MCF 10A (cell line): ENCODE measurements around the gene MAPK13. TPM values are rescaled to one million over a fixed set of nuclear protein-coding genes. Genes with fewer than 3 reads are reported as not detected.

Experiments used
- BruUV-seq: library from RNA; stranded (reverse); fragments of 400-500 nt; replicated peaks from 2 replicates; lab custom pipeline; 2021; lab: Mats Ljungman, UMichigan
- CTCF ChIA-PET: fragments of 300-600 bp; sonication (Branson Sonifier 250); formaldehyde crosslinking; extraction: SDS; loops from one replicate; lab custom pipeline; 2021; ENCODE audit warnings: antibody characterized with exemption, inconsistent platforms; lab: Yijun Ruan, JAX
- POLR2A ChIA-PET: fragments of 300-600, 350-650 bp; sonication (Branson Sonifier 250); formaldehyde crosslinking; extraction: SDS; loops from one replicate; lab custom pipeline; 2020; ENCODE audit warnings: antibody characterized with exemption, inconsistent platforms; lab: Yijun Ruan, JAX
- DNase-seq: peaks from one replicate; pipeline ENCODE4 v3.0.0-alpha.2; 2018; ENCODE audit not compliant: unreplicated experiment
- H3K27ac Mint-ChIP-seq: one replicate; pipeline ENCODE4 v1.8.0; 2022; ENCODE audit warnings: mild to moderate bottlenecking, low read depth, mixed read lengths; ENCODE audit not compliant: unreplicated experiment
- H3K27me3 Mint-ChIP-seq: one replicate; pipeline ENCODE4 v1.8.0; 2022; ENCODE audit warnings: mixed read lengths; ENCODE audit not compliant: insufficient read depth, unreplicated experiment
- H3K36me3 Mint-ChIP-seq: one replicate; pipeline ENCODE4 v1.8.0; 2022; ENCODE audit warnings: mild to moderate bottlenecking, moderate library complexity, mixed read lengths; ENCODE audit not compliant: insufficient read depth, unreplicated experiment
- H3K4me1 Mint-ChIP-seq: one replicate; pipeline ENCODE4 v1.8.0; 2022; ENCODE audit warnings: mixed read lengths; ENCODE audit not compliant: insufficient read depth, unreplicated experiment
- H3K4me3 Mint-ChIP-seq: one replicate; pipeline ENCODE4 v1.8.0; 2022; ENCODE audit warnings: mild to moderate bottlenecking, moderate library complexity, mixed read lengths; ENCODE audit not compliant: unreplicated experiment
- H3K9me3 Mint-ChIP-seq: one replicate; pipeline ENCODE4 v1.8.0; 2022; ENCODE audit warnings: mixed read lengths; ENCODE audit not compliant: unreplicated experiment
- intact Hi-C: fragments of 100-400 bp; cut with micrococcal nuclease; formaldehyde crosslinking; loops from 2 replicates; pipeline ENCODE4 v1.14.1; 2022
- total RNA-seq: library from RNA; stranded (reverse); gene quantifications from 2 replicates; pipeline ENCODE4 v1.2.3, GENCODE V29; 2022
- TF ChIP-seq, protein P1 (sequence below): fragments of 200-600 bp; IDR thresholded peaks from one replicate; pipeline ENCODE4 v1.8.0; 2022; ENCODE audit warnings: antibody characterized with exemption, mild to moderate bottlenecking; ENCODE audit not compliant: unreplicated experiment

MAPK13 gene
- total RNA-seq, 1 experiment from 2014 or later: 5.5 TPM

DNA sequence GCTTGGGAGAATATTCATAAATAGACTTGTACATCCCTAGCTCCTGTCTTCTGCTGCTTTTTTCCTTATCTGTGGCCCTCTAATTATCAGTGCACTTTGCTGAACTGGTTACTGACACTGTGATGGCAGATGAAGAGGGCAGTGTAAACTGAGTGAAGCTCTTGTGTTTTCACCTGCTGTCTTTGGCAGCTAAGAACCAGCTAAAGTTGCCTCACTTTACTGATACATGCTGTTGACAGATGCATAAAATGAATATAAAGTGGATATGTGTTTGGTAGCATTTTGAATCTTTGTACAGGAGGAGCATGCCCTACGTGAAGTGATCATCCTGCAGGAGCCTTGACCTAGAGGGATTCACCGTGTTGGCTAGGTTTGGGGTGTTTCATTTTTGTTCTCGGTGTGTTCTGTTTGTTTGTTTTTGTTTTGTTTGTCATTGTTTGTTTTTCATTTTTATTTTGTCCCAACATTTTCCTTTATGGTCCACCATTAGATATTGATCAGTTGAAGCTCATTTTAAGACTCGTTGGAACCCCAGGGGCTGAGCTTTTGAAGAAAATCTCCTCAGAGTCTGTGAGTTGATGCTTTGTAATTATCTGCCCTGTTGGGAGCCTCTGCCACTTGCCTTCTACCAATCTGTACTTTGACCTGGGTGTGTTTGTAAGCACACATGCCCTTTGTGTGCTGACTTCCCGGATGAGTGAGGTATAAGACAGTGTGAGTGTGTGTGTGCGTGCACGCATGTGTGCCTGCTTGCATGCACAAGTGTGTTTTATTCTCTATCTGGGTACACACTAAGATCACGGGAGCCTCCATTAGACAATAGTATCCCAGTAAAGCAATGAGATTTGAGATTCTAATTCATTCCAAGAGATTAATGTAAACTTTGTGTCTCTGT lies 34.6 kb upstream of the MAPK13 start:
- Mint-ChIP-seq H3K27me3 (no peaks in the 10 kb centered on the region), H3K27ac (no peak overlapping the region), H3K4me1 (peaks cover 6% of the 10 kb centered on the region), H3K36me3 (peaks cover 28% of the 10 kb centered on the region), H3K9me3 (no peaks in the 10 kb centered on the region), H3K4me3 (no peak overlapping the region)
- CTCF ChIA-PET: interaction anchor here (0.6 to 6.1 kb wide), 55 partner anchors 8 to 658 kb away, joined by 3 to 134 read pairs (median 5); partner anchors contain the start of genes MAPK14 and SLC26A8
- TF ChIP-seq, protein P1, sequence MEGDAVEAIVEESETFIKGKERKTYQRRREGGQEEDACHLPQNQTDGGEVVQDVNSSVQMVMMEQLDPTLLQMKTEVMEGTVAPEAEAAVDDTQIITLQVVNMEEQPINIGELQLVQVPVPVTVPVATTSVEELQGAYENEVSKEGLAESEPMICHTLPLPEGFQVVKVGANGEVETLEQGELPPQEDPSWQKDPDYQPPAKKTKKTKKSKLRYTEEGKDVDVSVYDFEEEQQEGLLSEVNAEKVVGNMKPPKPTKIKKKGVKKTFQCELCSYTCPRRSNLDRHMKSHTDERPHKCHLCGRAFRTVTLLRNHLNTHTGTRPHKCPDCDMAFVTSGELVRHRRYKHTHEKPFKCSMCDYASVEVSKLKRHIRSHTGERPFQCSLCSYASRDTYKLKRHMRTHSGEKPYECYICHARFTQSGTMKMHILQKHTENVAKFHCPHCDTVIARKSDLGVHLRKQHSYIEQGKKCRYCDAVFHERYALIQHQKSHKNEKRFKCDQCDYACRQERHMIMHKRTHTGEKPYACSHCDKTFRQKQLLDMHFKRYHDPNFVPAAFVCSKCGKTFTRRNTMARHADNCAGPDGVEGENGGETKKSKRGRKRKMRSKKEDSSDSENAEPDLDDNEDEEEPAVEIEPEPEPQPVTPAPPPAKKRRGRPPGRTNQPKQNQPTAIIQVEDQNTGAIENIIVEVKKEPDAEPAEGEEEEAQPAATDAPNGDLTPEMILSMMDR: no peak
- intact Hi-C loops: loop anchor here (1.0 to 10.0 kb wide), 3 partner anchors 68 to 341 kb away; partner anchors contain the start of gene MAPK14
- no TSS peak for BruUV-seq
- no peak for DNase-seq
- POLR2A ChIA-PET: interaction anchor here (0.5 to 8.6 kb wide), 7 partner anchors 10 to 479 kb away, joined by 3 to 112 read pairs (median 4); partner anchors contain the start of gene MAPK14

DNA sequence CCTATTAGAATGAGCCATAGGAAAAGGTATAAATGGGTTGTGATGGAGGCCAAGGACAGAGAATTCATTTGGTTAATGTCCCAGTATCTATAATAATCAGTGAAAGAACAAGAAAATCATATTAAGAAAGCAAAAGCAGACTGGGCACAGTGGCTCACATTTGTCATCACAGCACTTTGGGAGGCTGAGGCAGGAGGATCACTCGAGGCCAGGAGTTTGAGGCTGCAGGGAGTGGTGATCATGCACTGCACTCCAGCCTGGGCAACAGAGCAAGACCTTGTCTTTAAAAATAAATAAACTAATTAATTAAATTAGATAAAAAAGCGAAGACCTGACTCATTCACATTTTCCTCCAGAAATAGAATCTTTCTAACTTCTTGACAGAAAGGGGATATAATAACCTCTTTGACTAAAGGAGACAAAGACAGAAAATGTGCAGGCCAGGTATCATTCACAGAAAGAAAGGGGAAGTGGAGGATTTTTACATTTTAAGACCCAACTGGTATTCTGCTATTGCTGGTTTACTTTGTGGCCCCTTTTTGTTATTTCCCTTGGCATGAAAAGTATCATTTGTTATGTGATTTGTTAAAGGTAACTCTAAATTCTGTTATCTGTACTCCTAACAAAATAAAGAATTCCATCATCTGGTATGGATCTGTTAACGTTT lies 31.9 kb upstream of the MAPK13 start:
- intact Hi-C loops: loop anchor here (10.0 kb wide), 2 partner anchors 184 to 344 kb away; no protein-coding TSS in a partner anchor
- CTCF ChIA-PET: interaction anchor here (5.6 to 6.1 kb wide), 2 partner anchors 20 to 70 kb away, joined by 44 to 134 read pairs; partner anchors contain the start of gene MAPK14
- TF ChIP-seq, protein P1: no peak

DNA sequence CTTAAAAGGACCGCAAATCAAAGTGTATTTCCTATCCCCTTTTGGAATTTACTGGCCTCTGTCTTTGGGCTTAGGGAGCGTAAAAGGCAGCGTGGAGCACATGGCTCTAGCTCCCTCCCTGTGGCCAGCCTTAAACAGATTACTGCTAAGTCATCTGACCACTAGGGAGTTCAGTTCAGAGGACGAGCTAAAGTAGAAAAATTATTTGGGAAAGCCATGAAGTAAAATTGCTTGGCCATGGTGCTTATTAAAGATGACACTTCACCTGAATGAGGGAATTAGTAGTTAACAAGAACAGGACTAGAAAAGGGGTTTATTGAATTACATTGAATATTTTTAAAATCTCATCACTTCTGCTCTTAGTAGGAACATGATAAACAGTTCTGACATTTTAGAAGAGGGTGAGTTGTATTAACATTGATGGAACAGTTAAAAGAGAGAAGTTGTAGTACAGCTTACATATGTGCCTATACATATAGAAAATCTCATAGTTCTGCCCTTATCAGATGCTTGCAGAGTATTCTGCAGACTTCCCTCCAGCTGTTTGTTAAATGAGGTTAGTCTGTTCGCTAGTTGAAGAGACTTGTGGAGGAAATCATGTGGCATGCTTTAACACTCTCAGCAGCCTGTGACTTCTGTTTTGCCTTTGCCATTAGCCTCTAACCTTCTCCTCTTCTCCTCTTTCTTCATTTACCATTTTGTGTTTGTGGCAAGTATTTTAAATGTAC lies 31.2 kb upstream of the MAPK13 start:
- Mint-ChIP-seq H3K4me1 (peaks cover 6% of the 10 kb centered on the region), H3K27me3 (no peaks in the 10 kb centered on the region), H3K9me3 (no peaks in the 10 kb centered on the region), H3K4me3 (no peak overlapping the region), H3K27ac (no peak overlapping the region), H3K36me3 (peaks cover 32% of the 10 kb centered on the region)
- POLR2A ChIA-PET: interaction anchor here (8.6 kb wide), 1 partner anchor 71 kb away, joined by 112 read pairs; the partner anchor contains the start of gene MAPK14
- BruUV-seq: no TSS peak
- intact Hi-C loops: loop anchor here (10.0 kb wide), 2 partner anchors 184 to 344 kb away; no protein-coding TSS in a partner anchor
- CTCF ChIA-PET: interaction anchor here (0.5 kb wide), 1 partner anchor 72 kb away, joined by 6 read pairs; no protein-coding TSS in a partner anchor
- no peak for DNase-seq
- TF ChIP-seq, protein P1: no peak

More for the DNA sequence above, 31.9 kb upstream of the MAPK13 start:
- POLR2A ChIA-PET: interaction anchor here (8.6 kb wide), 1 partner anchor 70 kb away, joined by 112 read pairs; the partner anchor contains the start of gene MAPK14
- DNase-seq: no peak
- no peak overlapping the region for H3K4me3 Mint-ChIP-seq
- no peak overlapping the region for H3K27ac Mint-ChIP-seq
- H3K36me3 Mint-ChIP-seq: peaks cover 25% of the 10 kb centered on the region
- peaks cover 6% of the 10 kb centered on the region for H3K4me1 Mint-ChIP-seq
- no TSS peak for BruUV-seq
- no peaks in the 10 kb centered on the region for H3K9me3 Mint-ChIP-seq
- no peaks in the 10 kb centered on the region for H3K27me3 Mint-ChIP-seq
